GM12874 (cell line): ENCODE measurements around the gene BARX2.

Source experiments
- TF ChIP-seq, protein P1 (sequence below): IDR thresholded peaks from 2 replicates; pipeline ENCODE4 v1.5.1; 2011; ENCODE audit warnings: low read depth, mild to moderate bottlenecking, control low read depth, low read length, moderate library complexity; ENCODE audit not compliant: insufficient read depth

BARX2 gene

DNA sequence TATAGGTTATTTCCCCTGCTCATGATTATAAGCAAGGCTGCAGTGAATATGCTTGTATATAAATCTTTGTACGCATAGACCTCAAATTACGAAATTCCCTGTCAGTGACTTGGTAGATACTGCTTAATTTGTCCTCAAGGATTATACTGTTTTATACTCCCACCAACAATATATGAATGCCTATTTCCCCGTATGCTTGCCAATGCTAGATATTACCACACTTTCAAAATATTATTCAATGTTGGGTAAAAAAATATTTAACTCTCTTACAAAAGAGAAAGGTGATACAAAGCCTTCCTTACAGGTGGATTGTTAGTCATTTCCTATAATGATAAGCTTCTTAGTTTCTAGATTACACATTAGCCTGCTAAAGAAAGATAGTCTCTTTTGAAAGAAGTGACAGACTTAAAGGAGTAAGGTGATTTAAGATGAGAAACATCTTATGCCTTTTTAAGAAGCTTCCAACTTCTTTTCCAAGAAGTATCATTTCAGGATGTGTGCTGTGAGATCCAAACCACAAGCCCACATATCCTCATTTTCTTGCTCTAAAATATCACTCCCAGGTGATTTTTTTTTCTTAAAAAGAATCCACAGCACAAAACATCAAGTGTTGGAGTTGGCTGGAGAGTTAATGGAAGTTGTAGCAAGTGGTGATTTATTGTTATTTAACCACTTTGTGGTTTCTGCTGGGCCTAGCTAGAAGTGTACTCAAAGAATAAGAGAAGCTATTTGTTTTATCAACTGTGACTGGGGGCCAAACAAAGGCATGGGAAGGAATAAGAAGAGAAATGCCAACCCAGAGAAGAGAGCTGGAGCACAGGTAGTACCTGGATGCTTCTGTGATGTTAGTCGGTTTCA, 59.2 kb downstream of the BARX2 start:
- TF ChIP-seq, protein P1, sequence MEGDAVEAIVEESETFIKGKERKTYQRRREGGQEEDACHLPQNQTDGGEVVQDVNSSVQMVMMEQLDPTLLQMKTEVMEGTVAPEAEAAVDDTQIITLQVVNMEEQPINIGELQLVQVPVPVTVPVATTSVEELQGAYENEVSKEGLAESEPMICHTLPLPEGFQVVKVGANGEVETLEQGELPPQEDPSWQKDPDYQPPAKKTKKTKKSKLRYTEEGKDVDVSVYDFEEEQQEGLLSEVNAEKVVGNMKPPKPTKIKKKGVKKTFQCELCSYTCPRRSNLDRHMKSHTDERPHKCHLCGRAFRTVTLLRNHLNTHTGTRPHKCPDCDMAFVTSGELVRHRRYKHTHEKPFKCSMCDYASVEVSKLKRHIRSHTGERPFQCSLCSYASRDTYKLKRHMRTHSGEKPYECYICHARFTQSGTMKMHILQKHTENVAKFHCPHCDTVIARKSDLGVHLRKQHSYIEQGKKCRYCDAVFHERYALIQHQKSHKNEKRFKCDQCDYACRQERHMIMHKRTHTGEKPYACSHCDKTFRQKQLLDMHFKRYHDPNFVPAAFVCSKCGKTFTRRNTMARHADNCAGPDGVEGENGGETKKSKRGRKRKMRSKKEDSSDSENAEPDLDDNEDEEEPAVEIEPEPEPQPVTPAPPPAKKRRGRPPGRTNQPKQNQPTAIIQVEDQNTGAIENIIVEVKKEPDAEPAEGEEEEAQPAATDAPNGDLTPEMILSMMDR, result no peak

DNA sequence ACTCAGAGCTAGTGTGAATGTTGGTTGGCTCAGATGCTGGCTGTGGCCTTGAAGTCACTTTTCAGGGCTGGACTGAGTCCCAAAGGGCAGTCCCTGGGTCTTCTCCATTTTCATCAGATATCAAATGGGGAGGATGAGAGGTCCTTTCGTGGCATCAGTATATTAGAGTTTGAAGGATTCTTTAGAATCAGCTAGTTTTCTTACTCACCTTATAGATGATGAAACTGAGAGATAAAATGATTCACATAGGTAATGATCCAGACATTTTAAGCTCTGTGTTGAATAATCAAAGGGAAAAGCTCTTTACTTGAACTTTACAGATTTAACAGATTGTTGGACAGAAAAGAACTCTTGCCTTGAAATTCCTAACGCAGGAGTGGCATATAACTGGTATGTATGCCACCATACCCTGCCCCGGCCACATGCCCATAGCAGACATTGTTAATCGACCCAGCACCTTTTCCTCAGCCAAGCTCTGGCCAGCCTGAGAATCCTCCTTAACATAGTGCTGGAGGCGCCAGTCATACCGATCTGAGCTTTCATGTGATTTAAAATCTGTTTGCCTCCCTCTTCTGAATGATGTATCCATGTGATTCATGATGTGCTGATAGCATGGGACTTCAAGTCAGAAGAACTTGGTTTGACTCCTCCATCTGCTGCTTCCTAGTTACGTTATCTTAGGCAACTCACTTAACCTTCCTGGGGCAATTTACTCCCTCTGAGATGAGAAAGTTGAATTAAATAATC, 60.0 kb downstream of the BARX2 start:
- TF ChIP-seq, protein P1, result no peak

DNA sequence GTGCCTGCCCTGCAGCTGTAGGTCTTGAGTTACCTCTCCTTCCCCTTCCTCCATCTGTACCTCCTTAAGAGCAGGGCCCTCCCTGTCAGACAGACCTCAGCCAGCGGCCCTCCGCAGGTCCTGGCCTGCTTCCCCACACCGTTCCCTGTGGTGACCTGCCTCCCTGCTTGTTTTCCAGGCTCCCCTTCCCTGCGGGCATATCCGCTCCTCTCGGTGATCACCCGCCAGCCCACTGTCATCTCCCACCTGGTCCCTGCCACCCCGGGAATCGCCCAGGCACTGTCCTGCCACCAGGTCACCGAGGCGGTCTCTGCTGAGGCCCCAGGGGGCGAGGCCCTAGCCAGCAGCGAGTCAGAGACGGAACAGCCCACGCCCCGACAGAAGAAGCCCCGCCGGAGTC, 60.9 kb downstream of the BARX2 start:
- TF ChIP-seq, protein P1, result no peak

DNA sequence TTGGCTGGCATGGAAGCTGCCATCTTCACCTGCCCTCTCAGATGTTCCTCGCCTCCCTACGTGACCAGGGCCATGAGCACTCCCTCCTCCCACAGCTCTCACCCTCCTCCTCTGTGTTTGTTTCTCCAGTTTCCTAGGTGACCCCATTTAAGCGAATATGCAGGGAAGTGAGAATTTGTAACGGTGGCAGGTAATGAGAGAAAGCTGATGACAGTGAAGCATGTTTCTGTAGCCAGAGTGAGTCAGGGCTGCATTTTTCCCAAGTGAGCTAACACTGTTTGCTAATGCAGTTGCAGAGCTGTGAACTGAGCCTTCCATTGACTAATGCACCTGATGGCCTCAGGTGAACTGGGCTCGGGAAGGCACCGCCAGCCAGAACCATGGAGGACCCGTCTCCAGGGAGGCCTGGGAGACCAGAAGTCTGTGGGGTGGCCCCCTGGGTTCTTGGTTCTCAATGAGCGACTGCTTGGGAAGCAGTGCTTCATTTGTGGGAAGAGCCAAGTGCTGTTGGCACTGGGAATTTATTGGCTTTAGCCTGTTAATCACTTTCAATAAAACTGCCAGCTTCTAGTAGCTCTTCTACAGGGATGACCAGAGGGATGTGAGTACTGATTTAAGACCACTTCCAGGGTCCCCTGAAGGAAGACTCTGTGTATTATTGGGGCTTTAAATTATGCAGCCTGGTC, 64.5 kb downstream of the BARX2 start:
- TF ChIP-seq, protein P1, result no peak

DNA sequence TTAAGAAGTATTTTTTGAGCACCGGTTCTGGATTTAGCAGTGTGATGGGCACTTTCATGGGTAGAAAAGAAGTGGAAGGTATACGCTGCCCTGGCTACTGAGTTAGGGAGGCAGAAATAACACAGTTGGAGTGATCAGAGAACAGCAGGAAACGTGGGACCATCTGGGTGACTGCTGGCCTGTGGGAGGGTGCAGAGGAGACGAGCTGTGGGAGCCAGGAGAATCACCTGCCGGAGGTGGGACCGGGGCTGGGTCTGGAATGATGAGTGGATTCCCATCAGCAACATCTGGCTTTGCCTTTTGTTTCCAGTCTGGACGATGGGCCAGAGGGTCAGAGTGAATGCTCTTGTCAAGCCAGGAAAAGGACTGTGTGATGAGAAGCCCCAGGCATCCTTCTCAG, 66.5 kb downstream of the BARX2 start:
- TF ChIP-seq, protein P1, result no peak

DNA sequence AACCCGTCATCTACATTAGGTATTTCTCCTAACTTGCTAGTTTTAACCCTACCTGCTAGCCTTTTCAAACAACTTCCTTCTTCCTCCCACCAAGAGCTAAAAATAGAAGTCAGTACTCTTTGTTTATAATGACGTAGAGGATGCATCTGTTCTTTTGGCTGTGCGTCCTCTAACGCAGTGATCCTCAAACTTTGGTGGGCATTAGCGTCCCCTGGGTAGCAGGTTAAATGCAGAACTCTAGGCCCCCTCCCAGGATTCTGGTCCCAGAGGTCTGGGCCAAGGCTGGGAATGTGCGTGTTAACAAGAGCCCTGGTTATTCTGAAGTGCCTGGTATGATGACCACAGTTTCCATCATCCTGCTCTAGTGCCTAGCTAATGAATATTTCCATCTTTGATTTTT, 67.6 kb downstream of the BARX2 start:
- TF ChIP-seq, protein P1, result no peak

DNA sequence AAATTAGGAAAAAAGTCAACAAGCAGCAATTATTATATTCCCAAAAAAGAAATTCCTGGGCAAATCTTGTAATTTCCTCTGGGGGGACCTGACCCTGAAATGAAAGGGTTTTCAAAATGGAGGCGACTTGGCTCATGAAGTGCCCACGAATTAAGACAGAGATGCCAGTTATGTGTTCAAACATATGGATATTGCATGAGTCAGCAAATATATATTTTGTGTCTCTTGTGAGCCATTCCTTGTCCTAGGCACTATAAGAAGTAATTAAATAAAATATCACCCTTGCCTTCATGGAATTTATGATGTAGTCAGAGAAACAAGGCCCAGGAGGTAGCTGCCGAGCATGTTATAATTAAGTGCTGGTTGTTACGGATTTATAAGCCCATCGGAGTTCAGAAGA, 68.6 kb downstream of the BARX2 start:
- TF ChIP-seq, protein P1, result no peak
